GM10266 (cell line): ENCODE data around the gene SEC31B.

Experiments
- DNase-seq: peaks from one replicate; pipeline ENCODE4 v3.0.0; 2012; ENCODE audit errors: extremely low spot score
- TF ChIP-seq, protein P1 (sequence below): IDR thresholded peaks from 2 replicates; pipeline ENCODE4 v1.5.1; 2012; ENCODE audit warnings: mild to moderate bottlenecking, low read depth; ENCODE audit not compliant: control insufficient read depth, insufficient read depth; ENCODE audit errors: missing control alignments

SEC31B gene

DNA sequence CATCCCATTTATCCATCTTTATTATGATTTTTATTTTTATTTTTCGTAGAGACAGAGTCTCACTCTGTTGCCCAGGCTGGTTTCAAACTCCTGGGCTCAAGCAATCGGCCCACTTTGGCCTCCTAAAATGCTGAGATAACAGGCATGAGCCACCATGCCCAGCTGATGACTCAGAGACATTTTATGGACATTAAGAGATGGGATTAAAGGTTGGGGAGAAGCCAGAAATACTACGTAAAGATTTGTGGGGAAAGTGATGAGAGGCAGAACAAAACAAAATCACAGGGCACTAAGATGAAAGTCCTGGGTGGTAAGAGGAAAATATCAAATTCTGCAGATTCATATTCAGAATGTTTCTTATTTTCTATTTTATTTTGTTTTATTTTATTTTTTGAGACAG is 49.3 kb downstream of the SEC31B start:
- TF ChIP-seq, protein P1, sequence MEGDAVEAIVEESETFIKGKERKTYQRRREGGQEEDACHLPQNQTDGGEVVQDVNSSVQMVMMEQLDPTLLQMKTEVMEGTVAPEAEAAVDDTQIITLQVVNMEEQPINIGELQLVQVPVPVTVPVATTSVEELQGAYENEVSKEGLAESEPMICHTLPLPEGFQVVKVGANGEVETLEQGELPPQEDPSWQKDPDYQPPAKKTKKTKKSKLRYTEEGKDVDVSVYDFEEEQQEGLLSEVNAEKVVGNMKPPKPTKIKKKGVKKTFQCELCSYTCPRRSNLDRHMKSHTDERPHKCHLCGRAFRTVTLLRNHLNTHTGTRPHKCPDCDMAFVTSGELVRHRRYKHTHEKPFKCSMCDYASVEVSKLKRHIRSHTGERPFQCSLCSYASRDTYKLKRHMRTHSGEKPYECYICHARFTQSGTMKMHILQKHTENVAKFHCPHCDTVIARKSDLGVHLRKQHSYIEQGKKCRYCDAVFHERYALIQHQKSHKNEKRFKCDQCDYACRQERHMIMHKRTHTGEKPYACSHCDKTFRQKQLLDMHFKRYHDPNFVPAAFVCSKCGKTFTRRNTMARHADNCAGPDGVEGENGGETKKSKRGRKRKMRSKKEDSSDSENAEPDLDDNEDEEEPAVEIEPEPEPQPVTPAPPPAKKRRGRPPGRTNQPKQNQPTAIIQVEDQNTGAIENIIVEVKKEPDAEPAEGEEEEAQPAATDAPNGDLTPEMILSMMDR: no peak
- no peak for DNase-seq

DNA sequence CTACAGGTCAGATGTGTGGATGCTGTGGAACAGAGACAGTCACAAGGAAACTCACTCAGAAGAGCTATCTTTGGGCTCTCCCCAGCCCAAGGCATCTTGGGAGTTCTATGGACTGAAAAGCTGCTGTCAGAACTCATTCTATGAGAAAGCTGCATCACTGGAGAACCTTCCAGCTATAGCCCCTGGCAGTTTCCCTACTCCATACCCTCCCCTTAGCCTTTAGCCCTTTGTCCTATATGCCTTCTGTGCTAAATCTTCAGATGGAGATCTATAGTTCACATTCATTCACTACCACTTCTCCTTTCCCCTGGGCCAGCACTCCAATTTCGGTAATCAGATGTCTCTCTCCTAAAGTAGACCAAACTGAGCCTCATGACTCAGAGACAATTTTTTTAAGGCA is 49.9 kb downstream of the SEC31B start:
- TF ChIP-seq, protein P1: no peak
- DNase-seq: no peak

DNA sequence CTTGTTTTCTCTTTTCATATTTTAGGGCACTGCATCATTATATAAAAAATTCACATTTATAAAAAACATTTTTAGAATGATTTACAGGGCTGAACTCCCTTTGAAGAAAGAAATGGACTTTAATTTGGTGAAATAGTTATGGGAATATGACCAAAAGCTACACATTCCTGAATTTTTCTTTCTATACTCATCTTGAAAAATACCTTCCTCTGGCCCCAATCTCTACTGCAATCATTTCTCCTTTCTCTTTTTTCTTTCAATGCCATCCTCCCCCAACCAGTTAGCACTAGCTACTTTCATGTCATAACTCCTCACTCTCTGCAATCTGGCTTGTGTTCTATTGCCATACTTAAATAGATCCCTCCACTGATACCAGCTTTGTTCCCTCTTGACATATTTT is 50.7 kb downstream of the SEC31B start:
- DNase-seq: no peak
- TF ChIP-seq, protein P1: no peak

DNA sequence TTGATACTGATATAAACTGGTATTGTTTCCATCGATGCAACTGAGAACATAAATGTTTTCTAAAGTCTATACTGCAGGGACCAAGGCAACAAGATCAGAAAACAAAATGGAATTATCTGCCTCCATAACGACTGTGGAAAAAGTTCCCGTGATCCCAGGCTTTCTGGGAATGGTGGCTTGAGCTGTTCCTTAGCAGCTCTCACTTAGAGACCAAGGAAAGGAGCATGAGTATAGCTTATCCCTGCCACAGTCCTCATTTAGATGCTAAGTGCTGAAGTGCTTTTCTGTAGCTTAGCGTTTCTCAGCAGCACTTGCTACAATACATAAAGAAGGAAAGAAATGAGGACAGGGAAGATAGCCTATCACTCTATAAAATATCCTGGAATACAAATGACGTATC is 51.3 kb downstream of the SEC31B start:
- TF ChIP-seq, protein P1: no peak
- DNase-seq: no peak

DNA sequence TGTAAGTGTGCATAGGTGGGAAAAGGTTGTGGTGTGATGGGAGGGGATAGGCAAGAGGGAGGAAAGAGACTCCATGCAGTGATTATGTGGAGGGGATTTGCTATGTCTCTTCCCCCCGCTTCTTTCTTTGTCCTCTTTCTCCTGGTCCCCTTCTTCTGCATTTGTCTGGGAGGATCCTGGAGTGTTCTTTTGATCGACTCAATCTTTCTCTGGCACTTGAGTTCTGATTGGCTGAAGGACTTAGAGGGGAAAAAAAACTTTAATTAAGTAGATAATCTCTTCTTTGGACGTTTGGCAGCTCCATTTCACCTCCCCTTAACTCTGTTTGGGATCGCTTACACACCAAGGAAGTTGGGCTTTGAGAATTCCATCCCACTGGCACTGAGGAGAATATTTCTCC is 57.0 kb downstream of the SEC31B start, which contains the start of gene WNT8B:
WNT8B (plus strand) TSS at position 301 of the 400 bp plus-strand sequence. CDS start 160 bp downstream, outside the sequence.
- DNase-seq: no peak
- TF ChIP-seq, protein P1: no peak

DNA sequence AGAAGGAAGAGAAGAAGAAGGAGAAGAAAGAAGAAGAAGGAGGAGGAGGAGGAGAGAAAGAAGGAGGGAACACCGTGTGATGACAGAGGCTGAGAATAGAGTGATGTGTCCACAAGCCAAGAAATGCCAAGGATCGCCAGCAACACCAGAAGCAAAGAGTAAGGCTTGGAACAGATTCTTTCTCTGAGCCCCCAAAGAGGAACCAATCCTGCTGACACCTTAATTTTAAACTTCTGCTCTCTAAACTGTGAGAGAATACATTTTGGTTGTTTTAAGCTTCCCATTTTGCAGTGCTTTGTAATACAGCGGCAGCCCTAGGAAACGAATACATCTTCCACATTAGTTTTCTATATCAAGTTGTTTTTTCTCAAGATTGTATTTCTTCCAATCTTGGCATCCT is 70.7 kb downstream of the SEC31B start:
- TF ChIP-seq, protein P1: no peak
- DNase-seq: no peak

DNA sequence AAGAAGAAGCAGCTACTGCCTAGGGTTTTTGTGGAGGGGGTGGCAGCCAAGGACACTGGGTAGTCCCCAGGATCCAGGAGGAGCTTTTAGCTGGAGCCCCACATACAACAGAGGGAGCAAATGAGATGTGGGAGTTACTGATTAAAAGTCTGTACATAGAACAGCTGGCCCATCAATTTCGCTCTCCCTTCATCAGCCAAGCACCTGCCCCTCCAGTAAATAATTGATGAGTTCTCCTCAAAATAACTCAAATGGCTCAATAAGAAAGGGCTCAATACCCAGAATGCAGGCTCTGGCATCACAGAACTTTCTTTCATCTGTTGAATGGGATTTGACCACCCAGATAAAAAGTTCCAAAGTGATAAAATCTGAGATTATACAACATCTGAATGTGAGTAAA is 72.0 kb downstream of the SEC31B start:
- TF ChIP-seq, protein P1: no peak
- no peak for DNase-seq
